GM10266 (cell line): ENCODE data around the gene SEPTIN10.

ENCODE experiments used
- DNase-seq: peaks from one replicate; pipeline ENCODE4 v3.0.0; 2012; ENCODE audit errors: extremely low spot score
- TF ChIP-seq, protein P1 (sequence below): IDR thresholded peaks from 2 replicates; pipeline ENCODE4 v1.5.1; 2012; ENCODE audit warnings: mild to moderate bottlenecking, low read depth; ENCODE audit not compliant: control insufficient read depth, insufficient read depth; ENCODE audit errors: missing control alignments

Gene SEPTIN10

DNA sequence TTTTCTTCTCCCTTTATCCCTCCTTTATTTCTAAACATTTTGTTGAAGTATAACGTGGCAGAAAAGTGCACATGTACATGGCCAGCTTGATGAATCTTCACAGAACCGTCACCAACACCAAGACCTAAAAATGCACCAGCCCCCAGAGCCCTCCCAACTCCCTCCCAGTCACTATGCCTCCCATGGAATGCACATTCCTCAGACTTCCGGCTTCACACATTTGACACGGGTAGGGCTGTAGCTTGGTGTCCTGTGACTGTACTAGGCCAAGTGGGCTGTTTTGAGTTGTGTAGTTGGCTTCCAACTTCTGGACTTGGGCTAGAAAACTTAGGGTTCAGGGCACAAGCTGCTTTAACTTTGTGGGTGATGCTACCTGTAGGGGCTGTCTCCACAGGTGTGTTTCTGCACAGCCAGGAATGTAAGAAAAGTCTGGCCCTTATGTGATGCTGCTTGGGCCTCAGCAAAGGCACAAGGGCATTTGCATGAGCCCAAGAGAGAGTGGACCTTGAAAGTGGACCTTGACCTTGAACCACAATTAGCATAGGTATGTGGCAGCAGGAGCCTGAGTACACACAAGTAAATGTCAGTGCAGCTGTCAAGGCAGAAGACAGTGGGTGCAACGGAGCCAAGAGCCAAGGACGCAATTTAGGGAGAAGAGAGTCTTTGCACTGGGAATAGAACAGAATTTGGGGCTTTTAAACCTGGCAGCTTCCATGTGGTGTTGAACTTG lies 78.4 kb downstream of the SEPTIN10 start:
- TF ChIP-seq, protein P1, sequence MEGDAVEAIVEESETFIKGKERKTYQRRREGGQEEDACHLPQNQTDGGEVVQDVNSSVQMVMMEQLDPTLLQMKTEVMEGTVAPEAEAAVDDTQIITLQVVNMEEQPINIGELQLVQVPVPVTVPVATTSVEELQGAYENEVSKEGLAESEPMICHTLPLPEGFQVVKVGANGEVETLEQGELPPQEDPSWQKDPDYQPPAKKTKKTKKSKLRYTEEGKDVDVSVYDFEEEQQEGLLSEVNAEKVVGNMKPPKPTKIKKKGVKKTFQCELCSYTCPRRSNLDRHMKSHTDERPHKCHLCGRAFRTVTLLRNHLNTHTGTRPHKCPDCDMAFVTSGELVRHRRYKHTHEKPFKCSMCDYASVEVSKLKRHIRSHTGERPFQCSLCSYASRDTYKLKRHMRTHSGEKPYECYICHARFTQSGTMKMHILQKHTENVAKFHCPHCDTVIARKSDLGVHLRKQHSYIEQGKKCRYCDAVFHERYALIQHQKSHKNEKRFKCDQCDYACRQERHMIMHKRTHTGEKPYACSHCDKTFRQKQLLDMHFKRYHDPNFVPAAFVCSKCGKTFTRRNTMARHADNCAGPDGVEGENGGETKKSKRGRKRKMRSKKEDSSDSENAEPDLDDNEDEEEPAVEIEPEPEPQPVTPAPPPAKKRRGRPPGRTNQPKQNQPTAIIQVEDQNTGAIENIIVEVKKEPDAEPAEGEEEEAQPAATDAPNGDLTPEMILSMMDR, result no peak
- no peak for DNase-seq

DNA sequence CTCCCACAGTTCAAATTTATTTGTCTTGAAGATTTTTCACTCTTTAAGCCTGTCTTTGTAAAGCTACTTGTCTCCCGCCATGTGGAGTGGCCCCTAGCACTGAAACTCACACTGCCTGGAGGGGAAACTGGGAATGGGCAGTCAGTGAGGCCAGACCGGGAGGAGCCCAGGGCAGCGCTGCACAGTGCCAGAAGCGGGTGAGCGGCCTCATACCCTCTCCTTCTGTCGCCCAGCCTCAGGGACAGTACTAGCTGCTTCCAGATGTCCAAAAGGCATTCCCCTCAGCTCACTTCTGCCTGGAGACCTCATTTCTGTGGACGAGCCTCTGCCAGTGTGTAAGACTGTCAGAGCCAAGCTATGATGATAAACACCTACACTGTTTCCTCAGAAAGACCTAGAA lies 79.9 kb downstream of the SEPTIN10 start:
- TF ChIP-seq, protein P1, result no peak
- no peak for DNase-seq

DNA sequence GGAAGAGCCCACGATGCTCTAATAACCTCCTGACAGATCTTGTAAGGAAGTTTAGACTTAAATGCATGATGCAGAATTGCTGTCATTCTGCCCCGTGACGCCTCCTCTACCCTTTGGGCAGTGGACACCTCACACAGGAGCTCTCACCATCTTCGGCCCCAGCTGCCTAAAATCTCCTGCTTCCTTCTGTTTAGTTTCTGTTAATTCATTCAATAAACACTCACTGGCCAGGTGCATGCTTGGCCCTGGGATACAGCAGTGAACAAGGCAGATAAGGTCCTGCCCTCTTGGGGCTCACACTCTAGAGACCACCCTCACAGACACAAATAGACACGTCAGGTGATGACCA lies 81.1 kb downstream of the SEPTIN10 start:
- DNase-seq, result no peak
- TF ChIP-seq, protein P1, result no peak

- TF ChIP-seq, protein P1, result no peak
- no peak for DNase-seq
Observed at GRCh38 chr2:109531896-109532727, 81.7 kb downstream of the SEPTIN10 start.

DNA sequence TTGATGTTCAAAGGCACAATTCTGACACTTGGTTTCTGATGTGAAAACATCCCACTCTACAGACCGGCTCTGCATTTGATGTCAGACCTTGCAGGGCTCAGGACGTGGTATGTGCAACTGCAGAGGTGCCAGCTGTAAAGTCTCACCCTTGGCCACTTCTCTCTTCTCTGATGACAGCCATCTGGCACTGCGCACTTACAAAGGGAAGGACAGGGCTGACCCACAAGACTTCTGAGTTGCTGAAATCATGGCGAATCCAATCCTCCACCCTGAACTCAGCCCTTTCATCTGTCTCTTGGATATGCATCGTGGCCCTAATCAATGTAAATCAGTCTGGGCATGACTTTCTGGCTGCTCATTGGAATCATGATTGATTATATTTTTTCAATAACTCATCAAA lies 82.5 kb downstream of the SEPTIN10 start:
- TF ChIP-seq, protein P1, result no peak
- DNase-seq, result no peak

GRCh38 chr2:109530712-109531111 lies 83.1 kb downstream of the SEPTIN10 start:
- no peak for DNase-seq
- TF ChIP-seq, protein P1, result no peak
